ENCODE results near the gene DAB2IP. TPM values are rescaled to one million over a fixed set of nuclear protein-coding genes. Genes with fewer than 3 reads are reported as not detected.

Gene DAB2IP
- total RNA-seq, 1 experiment from 2014 or later = 15.2 TPM

DNA sequence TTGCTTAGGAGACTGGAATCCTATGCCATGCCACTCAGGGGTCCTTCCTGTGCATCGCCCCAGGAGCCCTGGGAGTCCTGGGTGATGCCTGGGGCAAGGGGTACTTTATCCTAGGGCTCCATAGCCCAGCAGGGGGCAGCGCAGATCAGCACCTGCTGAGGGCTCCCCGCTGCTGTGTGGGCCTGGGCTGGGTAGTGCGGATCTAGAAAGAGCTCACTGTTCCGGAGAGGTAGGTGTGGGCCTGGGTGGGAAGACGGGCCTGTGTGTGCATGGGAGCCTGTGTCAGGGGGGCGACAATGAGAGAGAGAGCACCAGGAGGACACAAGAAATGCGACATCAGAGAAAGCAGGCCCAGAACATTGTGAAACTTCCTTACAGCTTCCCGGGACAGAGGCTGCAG is 11.4 kb upstream of the DAB2IP start:
- H3K27ac ChIP-seq (ENCODE audit: low read length) = no peak overlapping the region
- H4K20me1 ChIP-seq (ENCODE audit: low read length) = no peaks in the 10 kb centered on the region
- ChIA-PET POLR2A (ENCODE audit: unreplicated experiment) (no interaction called here), CTCF (interaction anchor here (0.5 kb wide), 3 partner anchors 63 to 166 kb away, joined by 4 read pairs; no protein-coding TSS in a partner anchor)
- no peak overlapping the region for H3K4me2 ChIP-seq (ENCODE audit: low read length)
- H3K79me2 ChIP-seq (ENCODE audit: low read length) = no peaks in the 10 kb centered on the region
- peaks cover 11% of the 10 kb centered on the region; the same call in 1 of the 2 replicates for H3K4me1 ChIP-seq (ENCODE audit: insufficient read depth, low read length)
- no peaks in the 10 kb centered on the region for H3K9me3 ChIP-seq (ENCODE audit: low read length)
- intact Hi-C loops (cut with micrococcal nuclease) = no loop called here
- H3F3A ChIP-seq (ENCODE audit: low read length, unreplicated experiment) = no peaks in the 10 kb centered on the region
- no peak overlapping the region for H2AFZ ChIP-seq (ENCODE audit: low read length)
- no peaks in the 10 kb centered on the region for H3K27me3 ChIP-seq (ENCODE audit: low read length)
- H3K4me3 ChIP-seq (ENCODE audit: low read length) = no peak overlapping the region
- TF ChIP-seq, protein P1, sequence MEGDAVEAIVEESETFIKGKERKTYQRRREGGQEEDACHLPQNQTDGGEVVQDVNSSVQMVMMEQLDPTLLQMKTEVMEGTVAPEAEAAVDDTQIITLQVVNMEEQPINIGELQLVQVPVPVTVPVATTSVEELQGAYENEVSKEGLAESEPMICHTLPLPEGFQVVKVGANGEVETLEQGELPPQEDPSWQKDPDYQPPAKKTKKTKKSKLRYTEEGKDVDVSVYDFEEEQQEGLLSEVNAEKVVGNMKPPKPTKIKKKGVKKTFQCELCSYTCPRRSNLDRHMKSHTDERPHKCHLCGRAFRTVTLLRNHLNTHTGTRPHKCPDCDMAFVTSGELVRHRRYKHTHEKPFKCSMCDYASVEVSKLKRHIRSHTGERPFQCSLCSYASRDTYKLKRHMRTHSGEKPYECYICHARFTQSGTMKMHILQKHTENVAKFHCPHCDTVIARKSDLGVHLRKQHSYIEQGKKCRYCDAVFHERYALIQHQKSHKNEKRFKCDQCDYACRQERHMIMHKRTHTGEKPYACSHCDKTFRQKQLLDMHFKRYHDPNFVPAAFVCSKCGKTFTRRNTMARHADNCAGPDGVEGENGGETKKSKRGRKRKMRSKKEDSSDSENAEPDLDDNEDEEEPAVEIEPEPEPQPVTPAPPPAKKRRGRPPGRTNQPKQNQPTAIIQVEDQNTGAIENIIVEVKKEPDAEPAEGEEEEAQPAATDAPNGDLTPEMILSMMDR (conservative IDR thresholded peaks at IDR 0.05; ENCODE audit: low read depth, low read length) = peak; percentile 63
- TF ChIP-seq EZH2 (IDR thresholded peaks at IDR 0.05; ENCODE audit: low read length, unreplicated experiment) = no peak
- no peaks in the 10 kb centered on the region for H3K36me3 ChIP-seq (ENCODE audit: low read depth, low read length)
- ATAC-seq (peak; percentile 74), DNase-seq (peak; percentile 50)
- no peak overlapping the region for H3K9ac ChIP-seq (ENCODE audit: low read length)
- no TSS peak for BruUV-seq (replicated peaks)
- H3K9me2 ChIP-seq (replicated peaks; ENCODE audit: low read length) = no peaks in the 10 kb centered on the region

DNA sequence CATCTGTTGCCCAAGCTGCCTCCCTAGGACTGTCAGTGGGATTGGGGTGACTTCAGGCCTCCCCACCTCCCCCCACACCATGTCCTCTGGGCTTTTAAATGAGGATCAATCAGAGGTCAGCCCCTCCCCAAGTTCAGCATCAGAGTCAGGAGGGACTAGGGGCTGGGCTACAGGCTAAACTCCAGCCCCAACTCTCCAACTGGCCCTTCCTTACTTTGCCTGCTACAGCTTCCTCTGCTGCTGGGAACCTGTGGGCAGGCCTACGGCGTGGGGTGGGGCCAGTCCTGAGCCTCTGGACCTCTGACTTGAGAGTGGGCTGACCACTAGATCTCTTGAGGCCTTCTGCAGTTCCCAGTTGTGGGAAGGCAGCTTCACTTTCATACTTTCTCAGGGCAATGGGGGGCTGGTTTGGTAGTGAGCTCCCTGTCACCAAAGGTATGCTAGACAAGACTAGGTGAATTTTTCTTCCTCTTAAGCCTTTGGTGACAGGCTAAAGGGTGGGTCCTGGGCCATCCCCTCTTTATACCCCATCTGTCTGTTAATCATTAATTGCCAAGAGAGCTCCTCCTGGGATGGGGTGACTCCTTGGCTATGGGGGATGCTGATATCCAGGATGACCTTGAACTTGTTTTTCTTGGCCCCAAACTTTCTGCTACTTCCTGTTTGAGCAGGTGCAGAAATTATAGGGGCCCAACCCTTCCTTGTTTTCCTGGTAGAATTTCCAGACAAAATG is 10.8 kb upstream of the DAB2IP start:
- Histone ChIP-seq H3K4me3 (ENCODE audit: low read length) (no peak overlapping the region), H3F3A (ENCODE audit: low read length, unreplicated experiment) (no peaks in the 10 kb centered on the region), H3K27ac (ENCODE audit: low read length) (no peak overlapping the region), H3K27me3 (ENCODE audit: low read length) (no peaks in the 10 kb centered on the region), H3K9me2 (replicated peaks; ENCODE audit: low read length) (no peaks in the 10 kb centered on the region), H3K4me2 (ENCODE audit: low read length) (no peak overlapping the region), H3K4me1 (ENCODE audit: insufficient read depth, low read length) (peaks cover 11% of the 10 kb centered on the region; the same call in 1 of the 2 replicates), H4K20me1 (ENCODE audit: low read length) (no peaks in the 10 kb centered on the region), H3K36me3 (ENCODE audit: low read depth, low read length) (no peaks in the 10 kb centered on the region), H3K9me3 (ENCODE audit: low read length) (no peaks in the 10 kb centered on the region), H3K79me2 (ENCODE audit: low read length) (no peaks in the 10 kb centered on the region), H3K9ac (ENCODE audit: low read length) (no peak overlapping the region), H2AFZ (ENCODE audit: low read length) (no peak overlapping the region)
- TF ChIP-seq, protein P1 (conservative IDR thresholded peaks at IDR 0.05; ENCODE audit: low read depth, low read length) = no peak
- no peak for TF ChIP-seq EZH2phosphoT487 (IDR thresholded peaks at IDR 0.05; ENCODE audit: borderline replicate concordance, low read length)
- TF ChIP-seq EZH2 (IDR thresholded peaks at IDR 0.05; ENCODE audit: low read length, unreplicated experiment) = no peak
- DNase-seq (no peak), ATAC-seq (no peak)
- intact Hi-C loops (cut with micrococcal nuclease) = no loop called here
- ChIA-PET CTCF (interaction anchor here (0.5 kb wide), 3 partner anchors 64 to 166 kb away, joined by 4 read pairs; no protein-coding TSS in a partner anchor), POLR2A (ENCODE audit: unreplicated experiment) (no interaction called here)
- no TSS peak for BruUV-seq (replicated peaks)

DNA sequence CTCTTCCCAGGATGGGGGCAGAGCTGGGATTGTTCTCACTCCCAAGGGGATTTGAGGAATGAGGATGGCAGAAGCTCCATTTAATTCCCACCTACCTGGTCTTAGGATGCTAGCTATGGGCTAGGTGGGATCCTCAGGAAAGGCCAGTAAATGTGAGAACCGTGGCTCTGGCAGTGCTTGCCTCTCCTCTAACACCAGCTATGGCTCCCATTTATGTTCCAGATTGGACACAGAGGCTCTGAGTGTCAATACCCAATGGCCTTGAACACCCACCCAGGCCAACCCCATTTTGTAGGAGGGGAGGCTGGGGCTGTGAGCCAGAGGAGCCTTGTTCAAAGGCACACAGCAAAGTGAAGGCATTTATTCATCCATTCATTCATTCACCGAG is 10.2 kb upstream of the DAB2IP start:
- DNase-seq = no peak
- no peak overlapping the region for H2AFZ ChIP-seq (ENCODE audit: low read length)
- H3K36me3 ChIP-seq (ENCODE audit: low read depth, low read length) = no peaks in the 10 kb centered on the region
- H3F3A ChIP-seq (ENCODE audit: low read length, unreplicated experiment) = no peaks in the 10 kb centered on the region
- peaks cover 11% of the 10 kb centered on the region; the same call in 1 of the 2 replicates for H3K4me1 ChIP-seq (ENCODE audit: insufficient read depth, low read length)
- no peak for ATAC-seq
- H4K20me1 ChIP-seq (ENCODE audit: low read length) = no peaks in the 10 kb centered on the region
- ChIA-PET CTCF (no interaction called here), POLR2A (ENCODE audit: unreplicated experiment) (no interaction called here)
- no peaks in the 10 kb centered on the region for H3K9me3 ChIP-seq (ENCODE audit: low read length)
- no peak overlapping the region for H3K4me3 ChIP-seq (ENCODE audit: low read length)
- no peak overlapping the region for H3K4me2 ChIP-seq (ENCODE audit: low read length)
- TF ChIP-seq EZH2phosphoT487 (IDR thresholded peaks at IDR 0.05; ENCODE audit: borderline replicate concordance, low read length) = no peak
- no peak for TF ChIP-seq EZH2 (IDR thresholded peaks at IDR 0.05; ENCODE audit: low read length, unreplicated experiment)
- TF ChIP-seq, protein P1 (conservative IDR thresholded peaks at IDR 0.05; ENCODE audit: low read depth, low read length) = no peak
- intact Hi-C loops (cut with micrococcal nuclease) = no loop called here
- H3K9me2 ChIP-seq (replicated peaks; ENCODE audit: low read length) = no peaks in the 10 kb centered on the region
- H3K79me2 ChIP-seq (ENCODE audit: low read length) = no peaks in the 10 kb centered on the region
- H3K27me3 ChIP-seq (ENCODE audit: low read length) = no peaks in the 10 kb centered on the region
- no peak overlapping the region for H3K9ac ChIP-seq (ENCODE audit: low read length)
- H3K27ac ChIP-seq (ENCODE audit: low read length) = no peak overlapping the region
- BruUV-seq (replicated peaks) = no TSS peak

Measured in PC-3 (cell line).